Osteoblast (primary cell): ENCODE results near the gene COL1A1. TPM values are rescaled to one million over a fixed set of nuclear protein-coding genes. Genes with fewer than 3 reads are reported as not detected.

Experiments used
- DNase-seq: peaks from one replicate; pipeline ENCODE4 v3.0.0; 2011; ENCODE audit warnings: low spot score, mixed read lengths; ENCODE audit not compliant: insufficient read length; ENCODE audit errors: missing footprints
- H2AFZ ChIP-seq: 2 replicates; pipeline ENCODE4 v1.6.0; 2011; ENCODE audit warnings: mild to moderate bottlenecking, low read length
- H3K27ac ChIP-seq: 2 replicates; pipeline ENCODE4 v1.5.1; 2011; ENCODE audit warnings: mild to moderate bottlenecking, low read depth, low read length, moderate library complexity
- H3K27me3 ChIP-seq: 2 replicates; pipeline ENCODE4 v1.6.0; 2012; ENCODE audit warnings: mild to moderate bottlenecking, control low read depth, inconsistent platforms, low read length, moderate library complexity; ENCODE audit not compliant: insufficient read depth
- H3K36me3 ChIP-seq: 2 replicates; pipeline ENCODE4 v1.5.1; 2011; ENCODE audit warnings: mild to moderate bottlenecking, low read length, control low read depth, moderate library complexity; ENCODE audit not compliant: insufficient read depth
- H3K4me1 ChIP-seq: 2 replicates; pipeline ENCODE4 v1.5.1; 2011; ENCODE audit warnings: mild to moderate bottlenecking, low read length, control low read depth, moderate library complexity; ENCODE audit not compliant: insufficient read depth
- H3K4me2 ChIP-seq: 2 replicates; pipeline ENCODE4 v1.6.0; 2011; ENCODE audit warnings: mild to moderate bottlenecking, low read length; ENCODE audit not compliant: insufficient read depth
- H3K4me3 ChIP-seq: fragments of 200-600 bp; sonication (generic); 3 replicates; pipeline ENCODE4 v1.5.1; 2012; ENCODE audit warnings: mild to moderate bottlenecking, low read length, inconsistent platforms; ENCODE audit not compliant: insufficient read depth
- H3K79me2 ChIP-seq: 2 replicates; pipeline ENCODE4 v1.6.0; 2012; ENCODE audit warnings: mild to moderate bottlenecking, low read length, control low read depth, inconsistent platforms; ENCODE audit not compliant: insufficient read depth
- H3K9me3 ChIP-seq: 2 replicates; pipeline ENCODE4 v1.5.1; 2011; ENCODE audit warnings: low read depth, low read length, control low read depth
- H4K20me1 ChIP-seq: 2 replicates; pipeline ENCODE4 v1.6.0; 2012; ENCODE audit warnings: mild to moderate bottlenecking, low read length, control low read depth; ENCODE audit not compliant: insufficient read depth
- CTCF ChIP-seq: IDR thresholded peaks from 2 replicates; pipeline ENCODE4 v1.5.1; 2011; ENCODE audit warnings: mild to moderate bottlenecking, low read depth, low read length, moderate library complexity; ENCODE audit errors: extremely low read depth
- total RNA-seq: library from RNA; depleted of rRNA; stranded (reverse); fragments of >200 nt; gene quantifications from 2 replicates; pipeline ENCODE4 v1.2.3, GENCODE V29; 2012

Gene COL1A1
- total RNA-seq, 1 donor: 8,987 TPM

GRCh38 chr17:50181591-50182560 lies 19.6 kb downstream of the COL1A1 start:
- H2AFZ ChIP-seq: no peak overlapping the region
- H3K36me3 ChIP-seq: peaks cover 40% of the 10 kb centered on the region
- no peak overlapping the region for H3K4me3 ChIP-seq
- no peaks in the 10 kb centered on the region for H3K9me3 ChIP-seq
- H3K4me1 ChIP-seq: peaks cover 32% of the 10 kb centered on the region
- no peak for DNase-seq
- no peak overlapping the region for H3K4me2 ChIP-seq
- H4K20me1 ChIP-seq: peaks cover 34% of the 10 kb centered on the region
- H3K79me2 ChIP-seq: no peaks in the 10 kb centered on the region
- no peaks in the 10 kb centered on the region for H3K27me3 ChIP-seq
- no peak for TF ChIP-seq CTCF
- H3K27ac ChIP-seq: peak overlapping the region; percentile 97

GRCh38 chr17:50181144-50181543 lies 20.3 kb downstream of the COL1A1 start:
- Histone ChIP-seq H3K4me2 (no peak overlapping the region), H3K9me3 (no peaks in the 10 kb centered on the region), H4K20me1 (peaks cover 26% of the 10 kb centered on the region), H3K4me3 (no peak overlapping the region), H3K79me2 (no peaks in the 10 kb centered on the region), H2AFZ (no peak overlapping the region), H3K27me3 (no peaks in the 10 kb centered on the region), H3K36me3 (peaks cover 33% of the 10 kb centered on the region), H3K4me1 (peaks cover 35% of the 10 kb centered on the region), H3K27ac (peak overlapping the region; percentile 97)
- peak; percentile 78 for DNase-seq
- TF ChIP-seq CTCF: no peak

GRCh38 chr17:50180620-50181019 lies 20.8 kb downstream of the COL1A1 start:
- Histone ChIP-seq H3K4me3 (no peak overlapping the region), H4K20me1 (peaks cover 21% of the 10 kb centered on the region), H3K36me3 (peaks cover 31% of the 10 kb centered on the region), H3K79me2 (no peaks in the 10 kb centered on the region), H3K4me1 (peaks cover 33% of the 10 kb centered on the region), H3K27me3 (no peaks in the 10 kb centered on the region), H3K4me2 (no peak overlapping the region), H3K27ac (peak overlapping the region; percentile 97), H2AFZ (no peak overlapping the region), H3K9me3 (no peaks in the 10 kb centered on the region)
- DNase-seq: no peak
- TF ChIP-seq CTCF: no peak

- Histone ChIP-seq H3K79me2 (no peaks in the 10 kb centered on the region), H3K4me3 (no peak overlapping the region), H3K4me1 (peaks cover 33% of the 10 kb centered on the region), H4K20me1 (peaks cover 16% of the 10 kb centered on the region), H3K9me3 (no peaks in the 10 kb centered on the region), H3K27me3 (no peaks in the 10 kb centered on the region), H3K4me2 (no peak overlapping the region), H2AFZ (no peak overlapping the region), H3K27ac (peak overlapping the region; percentile 97), H3K36me3 (peaks cover 26% of the 10 kb centered on the region)
- peak; percentile 66 for DNase-seq
- TF ChIP-seq CTCF: no peak
Observed at GRCh38 chr17:50180111-50180510, 21.3 kb downstream of the COL1A1 start.
